Measurements from ENCODE around the gene GJB5.
"Not testable (repeated sequence)": the region's sequence is repeated elsewhere in the genome, so short reads cannot be mapped to it uniquely, and the experiment has no call there.

DNA sequence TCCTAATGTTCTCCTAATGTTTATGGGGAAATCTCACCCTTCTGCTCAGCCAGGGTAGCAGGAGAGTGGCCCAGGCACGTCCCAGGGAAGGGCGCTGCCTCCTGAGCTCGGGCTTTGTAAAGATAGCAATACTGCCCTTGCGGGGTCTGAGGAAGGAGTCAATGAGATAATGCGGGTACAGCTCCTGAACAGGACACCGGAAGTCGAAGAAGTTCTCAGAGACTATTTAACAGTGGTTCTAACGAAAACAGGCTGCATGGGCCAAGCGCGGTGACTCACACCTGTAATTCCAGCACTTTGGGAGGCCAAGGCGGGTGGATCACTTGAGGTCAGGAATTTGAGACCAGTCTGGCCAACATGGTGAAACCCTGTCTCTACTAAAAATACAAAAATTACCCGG, 17.6 kb upstream of the GJB5 start:
- TF ChIP-seq, protein P1, sequence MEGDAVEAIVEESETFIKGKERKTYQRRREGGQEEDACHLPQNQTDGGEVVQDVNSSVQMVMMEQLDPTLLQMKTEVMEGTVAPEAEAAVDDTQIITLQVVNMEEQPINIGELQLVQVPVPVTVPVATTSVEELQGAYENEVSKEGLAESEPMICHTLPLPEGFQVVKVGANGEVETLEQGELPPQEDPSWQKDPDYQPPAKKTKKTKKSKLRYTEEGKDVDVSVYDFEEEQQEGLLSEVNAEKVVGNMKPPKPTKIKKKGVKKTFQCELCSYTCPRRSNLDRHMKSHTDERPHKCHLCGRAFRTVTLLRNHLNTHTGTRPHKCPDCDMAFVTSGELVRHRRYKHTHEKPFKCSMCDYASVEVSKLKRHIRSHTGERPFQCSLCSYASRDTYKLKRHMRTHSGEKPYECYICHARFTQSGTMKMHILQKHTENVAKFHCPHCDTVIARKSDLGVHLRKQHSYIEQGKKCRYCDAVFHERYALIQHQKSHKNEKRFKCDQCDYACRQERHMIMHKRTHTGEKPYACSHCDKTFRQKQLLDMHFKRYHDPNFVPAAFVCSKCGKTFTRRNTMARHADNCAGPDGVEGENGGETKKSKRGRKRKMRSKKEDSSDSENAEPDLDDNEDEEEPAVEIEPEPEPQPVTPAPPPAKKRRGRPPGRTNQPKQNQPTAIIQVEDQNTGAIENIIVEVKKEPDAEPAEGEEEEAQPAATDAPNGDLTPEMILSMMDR (optimal IDR thresholded peaks at IDR 0.05 in 1 of 3, IDR thresholded peaks at IDR 0.05 in 1 of 3, conservative IDR thresholded peaks at IDR 0.05 in 1 of 3; ENCODE audit: extremely low read depth in 1 of 3, insufficient read depth in 2 of 3, low read length in 3 of 3): not testable (repeated sequence)
- not testable (repeated sequence) for TF ChIP-seq EZH2 (IDR thresholded peaks at IDR 0.05; ENCODE audit: low read length)

Measured in keratinocyte (primary cell).